Stimulated activated CD4-positive, alpha-beta T cell treated with anti-CD3 and anti-CD28 coated beads, Interleukin-4, amount 100 ng/mL, for 48 hours (primary cell): ENCODE data around the gene MEGF10.

ENCODE experiments used
- DNase-seq, 2 donors: peaks; one replicate each; pipeline ENCODE4 v3.0.0-alpha.2; 2020; ENCODE audit warnings: low read depth in 2 of 2

MEGF10 gene

GRCh38 chr5:127434588-127434987 is 144.0 kb downstream of the MEGF10 start:
- DNase-seq, result no peak

GRCh38 chr5:127435821-127436220 is 145.2 kb downstream of the MEGF10 start:
- no peak for DNase-seq

- no peak for DNase-seq
Measured at GRCh38 chr5:127439644-127440043, 149.0 kb downstream of the MEGF10 start.

GRCh38 chr5:127440831-127441230 is 150.2 kb downstream of the MEGF10 start:
- DNase-seq, result no peak

- no peak for DNase-seq
Measured at GRCh38 chr5:127441799-127442484, 151.3 kb downstream of the MEGF10 start.

GRCh38 chr5:127444171-127444570 is 153.6 kb downstream of the MEGF10 start:
- no peak for DNase-seq

- no peak for DNase-seq
Measured at GRCh38 chr5:127445328-127445727, 154.7 kb downstream of the MEGF10 start.

- DNase-seq, result no peak
Measured at GRCh38 chr5:127446626-127447025, 156.0 kb downstream of the MEGF10 start.

- DNase-seq, result no peak
Measured at GRCh38 chr5:127447827-127448226, 157.2 kb downstream of the MEGF10 start.

GRCh38 chr5:127450046-127450445 is 159.4 kb downstream of the MEGF10 start:
- no peak for DNase-seq

GRCh38 chr5:127451096-127451495 is 160.5 kb downstream of the MEGF10 start:
- no peak for DNase-seq

GRCh38 chr5:127452626-127453025 is 162.0 kb downstream of the MEGF10 start:
- no peak for DNase-seq

GRCh38 chr5:127471211-127471610 is 180.6 kb downstream of the MEGF10 start:
- DNase-seq, result no peak

GRCh38 chr5:127472700-127473099 is 182.1 kb downstream of the MEGF10 start:
- DNase-seq, result no peak

GRCh38 chr5:127486471-127486870 is 195.9 kb downstream of the MEGF10 start:
- DNase-seq, result no peak

- DNase-seq, result no peak
Measured at GRCh38 chr5:127492854-127493738, 202.5 kb downstream of the MEGF10 start.

GRCh38 chr5:127498548-127498947 is 208.0 kb downstream of the MEGF10 start:
- DNase-seq, result no peak

GRCh38 chr5:127505905-127506304 is 215.3 kb downstream of the MEGF10 start:
- DNase-seq, result no peak

GRCh38 chr5:127506616-127507015 is 216.0 kb downstream of the MEGF10 start:
- no peak for DNase-seq

- no peak for DNase-seq
Measured at GRCh38 chr5:127508644-127509373, 218.2 kb downstream of the MEGF10 start.
